Suprapubic skin (tissue), 3 donors: ENCODE measurements around the gene PPARGC1A.

Experiments used
- CTCF ChIP-seq, 2 donors: fragments of 200-600 bp in 1 of 2; fragments of 450-650 bp in 1 of 2; sonication (generic) in 1 of 2; IDR thresholded peaks; one replicate each; pipeline ENCODE4 v1.5.1; 2016 to 2019; ENCODE audit warnings: antibody characterized with exemption in 2 of 2, mild to moderate bottlenecking in 1 of 2, moderate library complexity in 1 of 2
- POLR2A ChIP-seq, 2 donors: fragments of 450-650 bp; IDR thresholded peaks; one replicate each; pipeline ENCODE4 v1.6.1; 2017; ENCODE audit warnings: antibody characterized with exemption in 2 of 2, mild to moderate bottlenecking in 2 of 2, moderate library complexity in 2 of 2

GRCh38 chr4:23873717-23874535 lies 15.9 kb downstream of the PPARGC1A start:
- TF ChIP-seq CTCF (IDR thresholded peaks at IDR 0.05) (no peak), POLR2A (IDR thresholded peaks at IDR 0.05) (no peak)
